Endothelial cell of umbilical vein (primary cell): ENCODE data around the gene SRPX. TPM values are rescaled to one million over a fixed set of nuclear protein-coding genes. Genes with fewer than 3 reads are reported as not detected.

Experiments used
- BruUV-seq: library from RNA; stranded (reverse); fragments of 400-500 nt; replicated peaks from 2 replicates; lab custom pipeline; 2021; lab: Mats Ljungman, UMichigan
- CTCF ChIA-PET: fragments of 300-600, 350-600 bp; sonication (Branson Sonifier 250); formaldehyde crosslinking; loops from one replicate; lab custom pipeline; 2021; ENCODE audit warnings: antibody characterized with exemption, inconsistent platforms; lab: Charles Lee
- POLR2A ChIA-PET: fragments of 300-600, 350-600 bp; sonication (Branson Sonifier 250); formaldehyde crosslinking; loops from one replicate; lab custom pipeline; 2021; ENCODE audit warnings: antibody characterized with exemption, inconsistent platforms; lab: Charles Lee
- DNase-seq: peaks from one replicate; pipeline ENCODE4 v3.0.0-alpha.2; 2011; ENCODE audit warnings: low read depth, low spot score
- FAIRE-seq: peaks from 2 replicates; lab custom pipeline; 2011; peaks lifted over from hg19 to GRCh38; lab: Jason Lieb, UNC
- H2AFZ ChIP-seq: 2 replicates; pipeline ENCODE4 v1.6.0; 2012; ENCODE audit warnings: low read depth, low read length, control low read depth, inconsistent platforms
- H3K27ac ChIP-seq: 2 replicates; pipeline ENCODE4 v1.5.1; 2011; ENCODE audit warnings: low read depth, mild to moderate bottlenecking, control low read depth, low read length, moderate library complexity; ENCODE audit not compliant: insufficient read depth
- H3K27me3 ChIP-seq, 2 experiments: 2 replicates each; pipeline versions ENCODE4 v1.6.0 to v1.6.1; 2011; ENCODE audit warnings: low read length in 2 of 2, mixed read lengths in 1 of 2; ENCODE audit not compliant: control insufficient read depth in 2 of 2, insufficient read depth in 2 of 2
- H3K36me3 ChIP-seq, 2 experiments: 2 replicates in 1 of 2; 3 replicates in 1 of 2; pipeline ENCODE4 v1.5.1; 2011; ENCODE audit warnings: low read length in 2 of 2, mild to moderate bottlenecking in 1 of 2, moderate library complexity in 1 of 2; ENCODE audit not compliant: control insufficient read depth in 2 of 2, insufficient read depth in 2 of 2; ENCODE audit errors: extremely low read depth in 1 of 2
- H3K4me1 ChIP-seq: 3 replicates; pipeline ENCODE4 v1.5.1; 2011; ENCODE audit warnings: mild to moderate bottlenecking, low read length; ENCODE audit not compliant: control insufficient read depth, insufficient read depth; ENCODE audit errors: extremely low read depth
- H3K4me2 ChIP-seq: 2 replicates; pipeline ENCODE4 v1.6.1; 2011; ENCODE audit warnings: low read length, control low read depth, mixed read lengths; ENCODE audit not compliant: insufficient read depth
- H3K4me3 ChIP-seq, 3 experiments: fragments of 200-600 bp in 1 of 3; sonication (generic), shearing (Covaris generic) in 1 of 3; replicated peaks in 1 of 3; 2 replicates each; pipeline ENCODE4 v1.5.1; 2011 to 2016; ENCODE audit warnings: control low read depth in 3 of 3, low read length in 3 of 3, mild to moderate bottlenecking in 2 of 3, inconsistent platforms in 1 of 3, low read depth in 1 of 3, moderate library complexity in 1 of 3; ENCODE audit not compliant: insufficient read depth in 1 of 3
- H3K79me2 ChIP-seq: 2 replicates; pipeline ENCODE4 v1.6.0; 2012; ENCODE audit warnings: low read length, inconsistent platforms; ENCODE audit not compliant: control insufficient read depth, insufficient read depth
- H3K9ac ChIP-seq: replicated peaks from 2 replicates; pipeline ENCODE3; 2011; ENCODE audit warnings: low read length, control low read depth; ENCODE audit not compliant: insufficient read depth; ENCODE audit errors: extremely low read depth
- H3K9me1 ChIP-seq: replicated peaks from 3 replicates; pipeline ENCODE4 v1.6.0; 2011; ENCODE audit warnings: mild to moderate bottlenecking, low read length; ENCODE audit not compliant: control insufficient read depth, insufficient read depth; ENCODE audit errors: extremely low read depth
- H3K9me3 ChIP-seq: replicated peaks from 2 replicates; pipeline ENCODE4 v1.5.1; 2012; ENCODE audit warnings: low read length, inconsistent platforms; ENCODE audit not compliant: control insufficient read depth, insufficient read depth
- H4K20me1 ChIP-seq: replicated peaks from 2 replicates; pipeline ENCODE3; 2011; ENCODE audit warnings: mild to moderate bottlenecking, low read length; ENCODE audit not compliant: control insufficient read depth, insufficient read depth; ENCODE audit errors: extremely low read depth
- EZH2 ChIP-seq: IDR thresholded peaks from 2 replicates; pipeline ENCODE4 v1.6.1; 2012; ENCODE audit warnings: borderline replicate concordance, low read depth, mild to moderate bottlenecking, moderate library complexity, low read length, inconsistent platforms; ENCODE audit not compliant: severe bottlenecking
- FOS ChIP-seq: IDR thresholded peaks from 2 replicates; pipeline ENCODE4 v1.6.1; 2011; ENCODE audit warnings: mild to moderate bottlenecking, low read length, moderate library complexity, borderline replicate concordance; ENCODE audit not compliant: insufficient read depth
- GATA2 ChIP-seq: IDR thresholded peaks from 2 replicates; pipeline ENCODE4 v1.7.0; 2011; ENCODE audit warnings: low read depth, mild to moderate bottlenecking, moderate library complexity, mixed read lengths, low read length; ENCODE audit not compliant: insufficient read length, insufficient read depth
- JUN ChIP-seq: IDR thresholded peaks from 2 replicates; pipeline ENCODE4 v1.6.1; 2011; ENCODE audit warnings: borderline replicate concordance, low read depth; ENCODE audit not compliant: insufficient read length, insufficient read depth
- MYC ChIP-seq: IDR thresholded peaks from one replicate; pipeline ENCODE4 v1.6.1; 2011; ENCODE audit warnings: mild to moderate bottlenecking, low read depth, low read length
- POLR2A ChIP-seq: IDR thresholded peaks from 2 replicates; pipeline ENCODE4 v1.6.1; 2012; ENCODE audit warnings: low read depth, mild to moderate bottlenecking, control low read depth, low read length
- POLR2AphosphoS5 ChIP-seq: IDR thresholded peaks from 2 replicates; pipeline ENCODE4 v1.6.1; 2012; ENCODE audit warnings: low read depth, mild to moderate bottlenecking, control low read depth, low read length, moderate library complexity; ENCODE audit not compliant: insufficient read depth
- dilution Hi-C: fragments of 300-500 bp; cut with MboI; formaldehyde crosslinking; loops from one replicate; pipeline ENCODE4 v1.15.0; 2019; ENCODE audit warnings: low sequenced_read_pairs; ENCODE audit not compliant: extremely low pct_ligation_motif_present
- intact Hi-C: fragments of 100-400 bp; cut with micrococcal nuclease; formaldehyde crosslinking; loops from one replicate; pipeline ENCODE4 v1.10.0; 2022
- polyA plus RNA-seq, 4 experiments: library from polyadenylated mRNA; depleted of rRNA in 3 of 4; stranded (reverse) in 3 of 4; unstranded in 1 of 4; fragments of >200 nt; gene quantifications; 2 replicates each; pipeline versions ENCODE4 v1.2.1 to v1.2.3, GENCODE V29; 2011 to 2012; ENCODE audit warnings: missing spikeins in 1 of 4
- total RNA-seq: library from RNA; stranded (reverse); gene quantifications from 2 replicates; pipeline ENCODE4 v1.2.3, GENCODE V29; 2021
- TF ChIP-seq, protein P1 (sequence below): IDR thresholded peaks from 2 replicates; pipeline ENCODE4 v1.6.1; 2011; ENCODE audit not compliant: insufficient read depth, insufficient read length
- TF ChIP-seq, protein P2 (sequence below), 2 donors: IDR thresholded peaks; 1 replicate in 1 of 2; 2 replicates in 1 of 2; pipeline ENCODE4 v1.5.1; 2011; ENCODE audit warnings: low read length in 2 of 2, mild to moderate bottlenecking in 2 of 2, moderate library complexity in 2 of 2, control low read depth in 1 of 2, inconsistent platforms in 1 of 2, low read depth in 1 of 2; ENCODE audit not compliant: insufficient read depth in 1 of 2; ENCODE audit errors: extremely low read depth in 1 of 2

SRPX gene
- total and polyA plus RNA-seq, 2 donors (not counting 3 experiments of a cell fraction or from before 2014, with no cell fraction given): 104 to 140 TPM

DNA sequence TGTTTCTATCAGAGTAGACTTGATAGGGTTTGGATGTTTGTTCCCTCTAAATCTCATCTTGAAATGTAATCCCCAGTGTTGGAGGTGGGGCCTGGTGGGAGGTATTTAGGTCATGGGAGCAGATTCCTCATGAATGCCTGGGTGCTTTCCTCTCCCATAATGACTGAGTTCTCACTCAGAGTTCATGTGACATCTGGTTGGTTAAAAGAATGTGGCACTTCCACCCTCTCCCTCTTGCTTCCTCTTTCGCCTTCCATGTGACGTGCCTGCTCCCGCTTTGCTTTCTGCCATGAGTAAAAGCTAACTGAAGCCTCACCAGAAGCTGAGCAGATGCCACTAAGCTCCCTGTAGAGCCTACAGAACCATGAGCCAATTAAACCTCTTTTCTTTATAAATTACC is 47.3 kb upstream of the SRPX start:
- no peaks in the 10 kb centered on the region for H3K27me3 ChIP-seq
- intact Hi-C loops (no loop called here), dilution Hi-C loops (no loop called here)
- no peaks in the 10 kb centered on the region for H3K36me3 ChIP-seq
- no peak for DNase-seq
- H2AFZ ChIP-seq: no peak overlapping the region
- no peak for FAIRE-seq
- peaks cover 12% of the 10 kb centered on the region for H3K4me1 ChIP-seq
- POLR2A ChIA-PET: no interaction called here
- H4K20me1 ChIP-seq: no peaks in the 10 kb centered on the region
- H3K4me3 ChIP-seq: no peak overlapping the region
- H3K27ac ChIP-seq: no peak overlapping the region
- TF ChIP-seq GATA2 (no peak), JUN (no peak), POLR2AphosphoS5 (no peak), POLR2A (no peak), FOS (no peak), EZH2 (no peak), MYC (no peak)
- TF ChIP-seq, protein P1, sequence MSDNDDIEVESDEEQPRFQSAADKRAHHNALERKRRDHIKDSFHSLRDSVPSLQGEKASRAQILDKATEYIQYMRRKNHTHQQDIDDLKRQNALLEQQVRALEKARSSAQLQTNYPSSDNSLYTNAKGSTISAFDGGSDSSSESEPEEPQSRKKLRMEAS: no peak
- TF ChIP-seq, protein P2, sequence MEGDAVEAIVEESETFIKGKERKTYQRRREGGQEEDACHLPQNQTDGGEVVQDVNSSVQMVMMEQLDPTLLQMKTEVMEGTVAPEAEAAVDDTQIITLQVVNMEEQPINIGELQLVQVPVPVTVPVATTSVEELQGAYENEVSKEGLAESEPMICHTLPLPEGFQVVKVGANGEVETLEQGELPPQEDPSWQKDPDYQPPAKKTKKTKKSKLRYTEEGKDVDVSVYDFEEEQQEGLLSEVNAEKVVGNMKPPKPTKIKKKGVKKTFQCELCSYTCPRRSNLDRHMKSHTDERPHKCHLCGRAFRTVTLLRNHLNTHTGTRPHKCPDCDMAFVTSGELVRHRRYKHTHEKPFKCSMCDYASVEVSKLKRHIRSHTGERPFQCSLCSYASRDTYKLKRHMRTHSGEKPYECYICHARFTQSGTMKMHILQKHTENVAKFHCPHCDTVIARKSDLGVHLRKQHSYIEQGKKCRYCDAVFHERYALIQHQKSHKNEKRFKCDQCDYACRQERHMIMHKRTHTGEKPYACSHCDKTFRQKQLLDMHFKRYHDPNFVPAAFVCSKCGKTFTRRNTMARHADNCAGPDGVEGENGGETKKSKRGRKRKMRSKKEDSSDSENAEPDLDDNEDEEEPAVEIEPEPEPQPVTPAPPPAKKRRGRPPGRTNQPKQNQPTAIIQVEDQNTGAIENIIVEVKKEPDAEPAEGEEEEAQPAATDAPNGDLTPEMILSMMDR (IDR thresholded peaks at IDR 0.05; ENCODE audit: extremely low read depth in 1 of 2, insufficient read depth in 1 of 2, low read depth in 1 of 2, low read length in 2 of 2): no peak
- H3K4me2 ChIP-seq: no peak overlapping the region
- no peak overlapping the region for H3K9ac ChIP-seq
- CTCF ChIA-PET: interaction anchor here (1.1 kb wide), 1 partner anchor 77 kb away, joined by 3 read pairs; no protein-coding TSS in a partner anchor
- H3K9me1 ChIP-seq: no peaks in the 10 kb centered on the region
- H3K9me3 ChIP-seq: no peaks in the 10 kb centered on the region
- no TSS peak for BruUV-seq
- no peaks in the 10 kb centered on the region for H3K79me2 ChIP-seq
